ENCODE results near the gene LAMA4.

DNA sequence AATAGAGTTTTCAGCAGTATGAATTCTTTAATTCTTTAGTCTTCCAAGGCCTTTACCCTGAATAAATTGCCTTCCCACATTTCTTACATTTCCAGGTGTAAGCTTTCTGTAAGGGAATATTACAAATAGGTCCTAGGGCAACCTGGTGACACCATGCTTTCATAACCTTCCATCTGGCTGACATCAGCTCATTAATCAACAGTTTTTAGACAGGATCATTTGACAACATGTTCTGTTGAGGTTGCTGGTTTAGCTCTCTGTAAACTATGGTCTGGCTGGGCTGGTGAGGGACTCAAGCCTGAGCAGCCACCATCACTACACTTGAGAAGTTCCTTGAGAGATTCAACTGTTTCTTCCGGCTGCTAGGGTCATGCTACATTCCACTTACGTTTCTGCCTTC, 147.8 kb downstream of the LAMA4 start:
- TF ChIP-seq, protein P1, sequence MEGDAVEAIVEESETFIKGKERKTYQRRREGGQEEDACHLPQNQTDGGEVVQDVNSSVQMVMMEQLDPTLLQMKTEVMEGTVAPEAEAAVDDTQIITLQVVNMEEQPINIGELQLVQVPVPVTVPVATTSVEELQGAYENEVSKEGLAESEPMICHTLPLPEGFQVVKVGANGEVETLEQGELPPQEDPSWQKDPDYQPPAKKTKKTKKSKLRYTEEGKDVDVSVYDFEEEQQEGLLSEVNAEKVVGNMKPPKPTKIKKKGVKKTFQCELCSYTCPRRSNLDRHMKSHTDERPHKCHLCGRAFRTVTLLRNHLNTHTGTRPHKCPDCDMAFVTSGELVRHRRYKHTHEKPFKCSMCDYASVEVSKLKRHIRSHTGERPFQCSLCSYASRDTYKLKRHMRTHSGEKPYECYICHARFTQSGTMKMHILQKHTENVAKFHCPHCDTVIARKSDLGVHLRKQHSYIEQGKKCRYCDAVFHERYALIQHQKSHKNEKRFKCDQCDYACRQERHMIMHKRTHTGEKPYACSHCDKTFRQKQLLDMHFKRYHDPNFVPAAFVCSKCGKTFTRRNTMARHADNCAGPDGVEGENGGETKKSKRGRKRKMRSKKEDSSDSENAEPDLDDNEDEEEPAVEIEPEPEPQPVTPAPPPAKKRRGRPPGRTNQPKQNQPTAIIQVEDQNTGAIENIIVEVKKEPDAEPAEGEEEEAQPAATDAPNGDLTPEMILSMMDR (IDR thresholded peaks at IDR 0.05): no peak
- no peak for TF ChIP-seq POLR2A (IDR thresholded peaks at IDR 0.05)

Measured in testis (tissue), 2 donors.